ENCODE data around the gene CBARP.

- TF ChIP-seq CTCF (IDR thresholded peaks at IDR 0.05) (peak in 1 of 7 experiments; percentile 15), POLR2A (IDR thresholded peaks at IDR 0.05) (peak in 2 of 3 donors; percentile 42 to 54)
Observed at GRCh38 chr19:1260749-1261537, 23.1 kb upstream of the CBARP start.
